Tibial artery (tissue), 4 donors: ENCODE measurements around the gene RBBP9.
"Not testable (repeated sequence)": the region's sequence is repeated elsewhere in the genome, so short reads cannot be mapped to it uniquely, and the experiment has no call there.

ENCODE experiments used
- DNase-seq, 2 donors: peaks; one replicate each; pipeline ENCODE4 v3.0.0-alpha.2; 2019
- H3K27ac ChIP-seq, 2 donors: fragments of 200-600 bp; sonication (generic) in 1 of 2; 1 replicate in 1 of 2; 2 replicates in 1 of 2; pipeline ENCODE4 v1.5.1; 2018 to 2019; ENCODE audit warnings: mild to moderate bottlenecking in 1 of 2
- H3K27me3 ChIP-seq, 2 donors: fragments of 200-600 bp; sonication (generic) in 1 of 2; one replicate each; pipeline versions ENCODE4 v1.5.1 to v1.6.0; 2016 to 2019
- H3K36me3 ChIP-seq, 3 donors: fragments of 200-600 bp; sonication (generic) in 2 of 3; one replicate each; pipeline ENCODE4 v1.5.1; 2016 to 2019; ENCODE audit warnings: mild to moderate bottlenecking in 2 of 3
- H3K4me1 ChIP-seq, 4 donors: fragments of 200-600 bp; sonication (generic) in 2 of 4; 1 replicate in 3 of 4; 2 replicates in 1 of 4; pipeline ENCODE4 v1.5.1; 2016 to 2019
- H3K4me3 ChIP-seq, 2 donors: fragments of 200-600 bp; sonication (generic) in 1 of 2; 1 replicate in 1 of 2; 2 replicates in 1 of 2; pipeline ENCODE4 v1.5.1; 2018 to 2019; ENCODE audit warnings: mild to moderate bottlenecking in 2 of 2
- H3K9me3 ChIP-seq, 3 donors: fragments of 200-600 bp; sonication (generic) in 1 of 3; one replicate each; pipeline ENCODE4 v1.5.1; 2016 to 2019
- CTCF ChIP-seq, 2 experiments: fragments of 200-600 bp in 1 of 2; fragments of 450-650 bp in 1 of 2; IDR thresholded peaks; one replicate each; pipeline ENCODE4 v1.5.1; 2017 to 2019; ENCODE audit warnings: antibody characterized with exemption in 2 of 2, mild to moderate bottlenecking in 1 of 2, moderate library complexity in 1 of 2
- intact Hi-C: fragments of 100-400 bp; cut with DNase I; formaldehyde crosslinking; loops from one replicate; pipeline ENCODE4 v1.15.0; 2023; ENCODE audit warnings: low total_unique reads

The RBBP9 gene

GRCh38 chr20:18504479-18505060, 7.5 kb upstream of the RBBP9 start:
- Histone ChIP-seq H3K27me3 (no peaks in the 10 kb centered on the region), H3K4me3 (peak overlapping the region in 1 of 2 donors; percentile 24), H3K9me3 (no peaks in the 10 kb centered on the region), H3K27ac (no peak overlapping the region), H3K4me1 (peaks cover 0 to 16% (median 10%) of the 10 kb centered on the region in 4 donors), H3K36me3 (no peaks in the 10 kb centered on the region)
- intact Hi-C loops = loop anchor here (5.0 kb wide), 2 partner anchors 37 to 63 kb away; partner anchors contain the start of genes DZANK1, POLR3F and SMIM26
- no peak for TF ChIP-seq CTCF (IDR thresholded peaks at IDR 0.05)
- no peak for DNase-seq

GRCh38 chr20:18501672-18502071, 4.6 kb upstream of the RBBP9 start:
- DNase-seq, H3K4me3 ChIP-seq, H3K4me1 ChIP-seq, H3K36me3 ChIP-seq, H3K9me3 ChIP-seq, H3K27me3 ChIP-seq, H3K27ac ChIP-seq, intact Hi-C loops: not testable (repeated sequence)

- Histone ChIP-seq H3K27ac (peak overlapping the region; percentile 76 to 82), H3K36me3 (peaks cover 0 to 13% (median 7%) of the 10 kb centered on the region in 3 donors), H3K27me3 (no peaks in the 10 kb centered on the region), H3K4me1 (peaks cover 0 to 15% (median 7%) of the 10 kb centered on the region in 4 donors), H3K4me3 (peak overlapping the region in 1 of 2 donors; percentile 69), H3K9me3 (no peaks in the 10 kb centered on the region)
- intact Hi-C loops = no loop called here
- DNase-seq = no peak
- TF ChIP-seq CTCF (IDR thresholded peaks at IDR 0.05) = no peak
Observed at GRCh38 chr20:18497603-18498002, 578 bp upstream of the RBBP9 start.

- no peak for DNase-seq
- Histone ChIP-seq H3K27me3 (no peaks in the 10 kb centered on the region), H3K4me1 (peaks cover 0 to 15% (median 7%) of the 10 kb centered on the region in 4 donors), H3K9me3 (no peaks in the 10 kb centered on the region), H3K4me3 (peak overlapping the region; percentile 69 to 81), H3K27ac (peak overlapping the region in 1 of 2 donors; percentile 82), H3K36me3 (peaks cover 5 to 21% (median 9%) of the 10 kb centered on the region in 3 donors)
- TF ChIP-seq CTCF (IDR thresholded peaks at IDR 0.05) = no peak
- intact Hi-C loops = no loop called here
Observed at GRCh38 chr20:18496042-18496441, 983 bp downstream of the RBBP9 start.

GRCh38 chr20:18488301-18488700, 8.7 kb downstream of the RBBP9 start:
- peaks cover 33 to 84% (median 50%) of the 10 kb centered on the region in 3 donors for H3K36me3 ChIP-seq
- H3K9me3 ChIP-seq = no peaks in the 10 kb centered on the region
- no peak overlapping the region for H3K4me3 ChIP-seq
- no peaks in the 10 kb centered on the region for H3K4me1 ChIP-seq
- intact Hi-C loops = no loop called here
- no peak for TF ChIP-seq CTCF (IDR thresholded peaks at IDR 0.05)
- H3K27ac ChIP-seq = no peak overlapping the region
- DNase-seq = no peak
- H3K27me3 ChIP-seq = no peaks in the 10 kb centered on the region

GRCh38 chr20:18481596-18481995, 15.4 kb downstream of the RBBP9 start:
- Histone ChIP-seq H3K4me3 (no peak overlapping the region), H3K27ac (no peak overlapping the region), H3K9me3 (no peaks in the 10 kb centered on the region), H3K27me3 (no peaks in the 10 kb centered on the region), H3K4me1 (no peaks in the 10 kb centered on the region), H3K36me3 (peaks cover 54 to 88% (median 54%) of the 10 kb centered on the region in 3 donors)
- TF ChIP-seq CTCF (IDR thresholded peaks at IDR 0.05) = no peak
- intact Hi-C loops = no loop called here
- no peak for DNase-seq
